ENCODE measurements around the gene METTL9. TPM values are rescaled to one million over a fixed set of nuclear protein-coding genes. Genes with fewer than 3 reads are reported as not detected.
A peak's percentile ranks its signal among the peaks of the same experiment; 100 is the strongest.

Gene METTL9
- total and polyA plus RNA-seq, 9 of the 15 experiments (the other 6 are each of a cell fraction or from before 2014, with no cell fraction given), result 12.2 to 107 (median 79.1) TPM

GRCh38 chr16:21611556-21612384, 12.4 kb downstream of the METTL9 start (continued):
- TF ChIP-seq ZHX1 (conservative IDR thresholded peaks at IDR 0.05; ENCODE audit: low read length) (no peak), ETS2 (tag; IDR thresholded peaks at IDR 0.05; ENCODE audit: borderline replicate concordance, poor library complexity, severe bottlenecking) (no peak), ZNF444 (CRISPR knock-in tag; IDR thresholded peaks at IDR 0.05) (no peak), NR2F6 (CRISPR knock-in tag; IDR thresholded peaks at IDR 0.05) (no peak), SAFB2 (IDR thresholded peaks at IDR 0.05; ENCODE audit: borderline replicate concordance, low read depth, low read length, severe bottlenecking) (no peak), ZNF124 (CRISPR knock-in tag; IDR thresholded peaks at IDR 0.05) (no peak), HNRNPUL1 (IDR thresholded peaks at IDR 0.05; ENCODE audit: low read length) (no peak), ID3 (CRISPR knock-in tag; IDR thresholded peaks at IDR 0.05) (no peak), ID3 (tag; IDR thresholded peaks at IDR 0.05) (0 out of 2 replicates have a peak, but pooled peaks have one; percentile 12), ZNF239 (CRISPR knock-in tag; IDR thresholded peaks at IDR 0.05) (no peak), PCBP2 (IDR thresholded peaks at IDR 0.05; ENCODE audit: low read depth, low read length, poor library complexity, severe bottlenecking) (no peak), POLR2H (tag; IDR thresholded peaks at IDR 0.05; ENCODE audit: low read depth) (0 out of 2 replicates have a peak, but pooled peaks have one; percentile 50), POLR2A (conservative IDR thresholded peaks at IDR 0.05) (no peak), ARID3B (CRISPR knock-in tag; IDR thresholded peaks at IDR 0.05; ENCODE audit: borderline replicate concordance) (no peak), RERE (CRISPR knock-in tag; IDR thresholded peaks at IDR 0.05; ENCODE audit: borderline replicate concordance) (no peak), ILF3 (IDR thresholded peaks at IDR 0.05; ENCODE audit: borderline replicate concordance) (no peak)

Data from K562 (cell line).